HCT116 (cell line): ENCODE results near the gene GRM1. TPM values are rescaled to one million over a fixed set of nuclear protein-coding genes. Genes with fewer than 3 reads are reported as not detected.

ENCODE experiments used
- ATAC-seq: fragments of 200-7000 bp; cut with Tn5 transposase; 2 replicates; pipeline ENCODE4 v1.9.1; 2020; ENCODE audit warnings: mild to moderate bottlenecking, moderate library complexity
- BruUV-seq: library from RNA; stranded (reverse); fragments of 400-500 nt; replicated peaks from 2 replicates; lab custom pipeline; 2021; lab: Mats Ljungman, UMichigan
- CTCF ChIA-PET: fragments of 300-600 bp; sonication (Branson Sonifier 250); formaldehyde crosslinking; loops from one replicate; lab custom pipeline; 2021; ENCODE audit warnings: antibody characterized with exemption; lab: Charles Lee
- POLR2A ChIA-PET: fragments of 300-600, 350-600 bp; sonication (Branson Sonifier 250); formaldehyde crosslinking; loops from one replicate; lab custom pipeline; 2021; ENCODE audit warnings: antibody characterized with exemption; lab: Charles Lee
- RAD21 ChIA-PET, 2 experiments: fragments of 300-600 bp; sonication (Branson Sonifier 250); formaldehyde crosslinking; loops; one replicate each; lab custom pipeline; 2023; ENCODE audit warnings: low total read pairs in 2 of 2; ENCODE audit not compliant: uncharacterized antibody in 2 of 2, unreplicated experiment in 2 of 2, low non-redundant PET in 1 of 2; lab: Charles Lee
- DNase-seq: peaks from one replicate; pipeline ENCODE4 v3.0.0-alpha.2; 2010; ENCODE audit warnings: low read depth, low spot score
- H2AFZ ChIP-seq: fragments of 200-600 bp; shearing (Covaris generic), sonication (generic); 2 replicates; pipeline ENCODE4 v1.6.1; 2017; ENCODE audit warnings: low read depth, mixed run types, mixed read lengths, antibody characterized with exemption, low read length; ENCODE audit not compliant: poor library complexity, severe bottlenecking
- H3K27ac ChIP-seq: 2 replicates; pipeline ENCODE4 v1.5.1; 2012; ENCODE audit warnings: low read depth, low read length
- H3K27me3 ChIP-seq: fragments of 200-600 bp; sonication (generic); 2 replicates; pipeline ENCODE4 v1.6.1; 2016; ENCODE audit warnings: mixed run types, low read length, mixed read lengths; ENCODE audit not compliant: insufficient read depth
- H3K36me3 ChIP-seq, 2 experiments: fragments of 200-500 bp in 1 of 2; fragments of 200-600 bp in 1 of 2; sonication (Bioruptor generic) in 1 of 2; sonication (generic) in 1 of 2; 2 replicates each; pipeline versions ENCODE4 v1.5.1 to v1.6.1; 2014 to 2016; ENCODE audit warnings: low read length in 2 of 2, inconsistent platforms in 1 of 2, mixed read lengths in 1 of 2, mixed run types in 1 of 2; ENCODE audit not compliant: insufficient read depth in 2 of 2, control insufficient read depth in 1 of 2
- H3K4me1 ChIP-seq, 2 experiments: fragments of 200-600 bp in 1 of 2; sonication (generic) in 1 of 2; 2 replicates each; pipeline versions ENCODE4 v1.5.1 to v1.6.1; 2012 to 2017; ENCODE audit warnings: low read length in 2 of 2, inconsistent platforms in 1 of 2, mild to moderate bottlenecking in 1 of 2, mixed read lengths in 1 of 2, mixed run types in 1 of 2, moderate library complexity in 1 of 2; ENCODE audit not compliant: insufficient read depth in 2 of 2, control insufficient read depth in 1 of 2
- H3K4me2 ChIP-seq: fragments of 200-600 bp; sonication (generic); 2 replicates; pipeline ENCODE4 v1.6.1; 2017; ENCODE audit warnings: mixed run types, low read length, mixed read lengths
- H3K4me3 ChIP-seq, 2 experiments: fragments of 200-600 bp in 1 of 2; sonication (generic) in 1 of 2; replicated peaks in 1 of 2; 2 replicates each; pipeline ENCODE4 v1.5.1; 2011 to 2016; ENCODE audit warnings: low read length in 2 of 2, control low read depth in 1 of 2, low read depth in 1 of 2, mild to moderate bottlenecking in 1 of 2, mixed read lengths in 1 of 2, mixed run types in 1 of 2
- H3K79me2 ChIP-seq: fragments of 200-600 bp; sonication (generic); 2 replicates; pipeline ENCODE4 v1.6.1; 2017; ENCODE audit warnings: mild to moderate bottlenecking, mixed run types, low read length, moderate library complexity, mixed read lengths; ENCODE audit not compliant: insufficient read depth
- H3K9ac ChIP-seq: fragments of 200-600 bp; sonication (generic); 2 replicates; pipeline ENCODE4 v1.6.1; 2016; ENCODE audit warnings: low read length, mixed read lengths
- H3K9me2 ChIP-seq: fragments of 200-600 bp; sonication (generic), shearing (Covaris generic); 2 replicates; pipeline ENCODE4 v1.6.1; 2017; ENCODE audit warnings: mixed run types, mild to moderate bottlenecking, moderate library complexity; ENCODE audit not compliant: insufficient read depth
- H3K9me3 ChIP-seq, 2 experiments: fragments of 200-500 bp in 1 of 2; fragments of 200-600 bp in 1 of 2; sonication (Bioruptor generic) in 1 of 2; sonication (generic) in 1 of 2; 2 replicates each; pipeline ENCODE4 v1.6.1; 2014 to 2017; ENCODE audit warnings: low read length in 2 of 2, mixed read lengths in 2 of 2, inconsistent platforms in 1 of 2, low read depth in 1 of 2, mild to moderate bottlenecking in 1 of 2, mixed run types in 1 of 2, moderate library complexity in 1 of 2; ENCODE audit not compliant: control insufficient read depth in 1 of 2, insufficient read depth in 1 of 2
- H4K20me1 ChIP-seq: fragments of 200-600 bp; sonication (generic), shearing (Covaris generic); 2 replicates; pipeline ENCODE4 v1.6.1; 2017; ENCODE audit warnings: mixed run types, mild to moderate bottlenecking, moderate library complexity; ENCODE audit not compliant: insufficient read depth
- CBX3 ChIP-seq: IDR thresholded peaks from 2 replicates; pipeline ENCODE4 v1.6.1; 2012; ENCODE audit warnings: low read depth
- CEBPB ChIP-seq: IDR thresholded peaks from 2 replicates; pipeline ENCODE4 v1.6.1; 2012; ENCODE audit warnings: low read depth
- CTCF ChIP-seq, 3 experiments: fragments of 200-600 bp in 1 of 3; sonication (generic) in 1 of 3; IDR thresholded peaks in 2 of 3; conservative IDR thresholded peaks in 1 of 3; 2 replicates each; pipeline ENCODE4 v1.5.1; 2012 to 2017; ENCODE audit warnings: low read depth in 2 of 3, low read length in 2 of 3, antibody characterized with exemption in 1 of 3, borderline replicate concordance in 1 of 3, control low read depth in 1 of 3, mild to moderate bottlenecking in 1 of 3, mixed read lengths in 1 of 3, mixed run types in 1 of 3, moderate library complexity in 1 of 3; ENCODE audit not compliant: insufficient read depth in 1 of 3
- EGR1 ChIP-seq: IDR thresholded peaks from 2 replicates; pipeline ENCODE4 v1.6.1; 2012; ENCODE audit warnings: low read depth
- EZH2 ChIP-seq: fragments of 200-600 bp; sonication (generic); IDR thresholded peaks from 2 replicates; pipeline ENCODE4 v1.6.1; 2017; ENCODE audit warnings: antibody characterized with exemption, mixed run types
- EZH2phosphoT487 ChIP-seq: fragments of 200-600 bp; IDR thresholded peaks from 2 replicates; pipeline ENCODE4 v1.6.1; 2018; ENCODE audit warnings: antibody characterized with exemption, borderline replicate concordance
- JUND ChIP-seq: IDR thresholded peaks from 2 replicates; pipeline ENCODE4 v1.6.1; 2012
- MAX ChIP-seq: IDR thresholded peaks from 2 replicates; pipeline ENCODE4 v1.6.1; 2012
- RAD21 ChIP-seq: IDR thresholded peaks from 2 replicates; pipeline ENCODE4 v1.6.1; 2012; ENCODE audit warnings: low read depth, mild to moderate bottlenecking
- REST ChIP-seq: IDR thresholded peaks from 2 replicates; pipeline ENCODE4 v1.6.1; 2012; ENCODE audit warnings: low read depth
- SIN3A ChIP-seq: IDR thresholded peaks from 2 replicates; pipeline ENCODE4 v1.6.1; 2012; ENCODE audit warnings: low read depth
- SP1 ChIP-seq: IDR thresholded peaks from 2 replicates; pipeline ENCODE4 v1.6.1; 2012; ENCODE audit warnings: low read depth
- SRF ChIP-seq: IDR thresholded peaks from 2 replicates; pipeline ENCODE4 v1.6.1; 2012; ENCODE audit warnings: low read depth
- TCF7L2 ChIP-seq: IDR thresholded peaks from 2 replicates; pipeline ENCODE4 v1.7.0; 2011; ENCODE audit warnings: borderline replicate concordance, inconsistent platforms; ENCODE audit not compliant: insufficient read depth, insufficient read length; ENCODE audit errors: extremely low read depth
- intact Hi-C: fragments of 100-400 bp; cut with micrococcal nuclease; formaldehyde crosslinking; loops from 2 replicates; pipeline ENCODE4 v1.10.0; 2022
- total RNA-seq: library from RNA; stranded (reverse); gene quantifications from one replicate; pipeline ENCODE4 v1.2.1, GENCODE V29; 2021; ENCODE audit not compliant: unreplicated experiment

Gene GRM1
- total RNA-seq, 1 experiment from 2014 or later, result not detected

GRCh38 chr6:146209942-146210341 is 181.1 kb downstream of the GRM1 start:
- POLR2A ChIA-PET, result no interaction called here
- H3K79me2 ChIP-seq, result no peaks in the 10 kb centered on the region
- H3K9ac ChIP-seq, result no peak overlapping the region
- no peak overlapping the region for H3K4me2 ChIP-seq
- no peak overlapping the region for H3K27ac ChIP-seq
- CTCF ChIA-PET, result no interaction called here
- no peak for TF ChIP-seq EZH2
- TF ChIP-seq SP1, result no peak
- no peak for TF ChIP-seq CBX3
- no peak for TF ChIP-seq JUND
- no peak for TF ChIP-seq EGR1
- no peak for TF ChIP-seq EZH2phosphoT487
- no peak for TF ChIP-seq TCF7L2
- no peak for TF ChIP-seq RAD21
- TF ChIP-seq, all 23 proteins: peak for 0
- no peaks in the 10 kb centered on the region for H3K36me3 ChIP-seq
- RAD21 ChIA-PET, result no interaction called here
- intact Hi-C loops, result no loop called here
- DNase-seq (no peak), ATAC-seq (no peak)
- H3K9me2 ChIP-seq, result no peaks in the 10 kb centered on the region
- no peak overlapping the region for H2AFZ ChIP-seq
- no peaks in the 10 kb centered on the region for H3K4me1 ChIP-seq
- no peaks in the 10 kb centered on the region for H3K9me3 ChIP-seq
- H3K4me3 ChIP-seq, result no peak overlapping the region
- peaks cover 20% of the 10 kb centered on the region; the same call in 1 of the 2 replicates for H3K27me3 ChIP-seq
- no peaks in the 10 kb centered on the region for H4K20me1 ChIP-seq
- BruUV-seq, result no TSS peak

- Histone ChIP-seq H3K4me1 (no peaks in the 10 kb centered on the region), H3K79me2 (no peaks in the 10 kb centered on the region), H4K20me1 (no peaks in the 10 kb centered on the region), H3K4me2 (no peak overlapping the region), H3K4me3 (no peak overlapping the region), H3K36me3 (no peaks in the 10 kb centered on the region), H3K9me3 (no peaks in the 10 kb centered on the region), H3K9ac (no peak overlapping the region), H3K9me2 (no peaks in the 10 kb centered on the region), H3K27ac (no peak overlapping the region), H2AFZ (no peak overlapping the region), H3K27me3 (peaks cover 20% of the 10 kb centered on the region; the same call in 1 of the 2 replicates)
- no TSS peak for BruUV-seq
- ChIA-PET POLR2A (no interaction called here), CTCF (no interaction called here), RAD21 (no interaction called here)
- intact Hi-C loops, result no loop called here
- DNase-seq (no peak), ATAC-seq (no peak)
- TF ChIP-seq TCF7L2 (no peak), CEBPB (no peak), JUND (no peak), EZH2 (no peak), CTCF (IDR thresholded peaks at IDR 0.05 in 2 of 3, conservative IDR thresholded peaks at IDR 0.05 in 1 of 3; ENCODE audit: borderline replicate concordance in 1 of 3, insufficient read depth in 1 of 3, low read depth in 2 of 3, low read length in 2 of 3) (no peak), RAD21 (no peak), SRF (no peak), CBX3 (no peak), SIN3A (no peak), REST (no peak), MAX (no peak)
Measured at GRCh38 chr6:146210406-146211083, 181.7 kb downstream of the GRM1 start.
